Type B pancreatic cell (in vitro differentiated cells): ENCODE data around the gene TWF2. TPM values are rescaled to one million over a fixed set of nuclear protein-coding genes. Genes with fewer than 3 reads are reported as not detected.

ENCODE experiments used
- DNase-seq: peaks from one replicate; pipeline ENCODE4 v3.0.0; 2021; ENCODE audit warnings: mixed read lengths; ENCODE audit not compliant: unreplicated experiment; ENCODE audit errors: extremely low spot score
- H3K27ac Mint-ChIP-seq: 2 replicates; pipeline ENCODE4 v1.8.0; 2021; ENCODE audit warnings: mild to moderate bottlenecking, mixed read lengths
- H3K27me3 Mint-ChIP-seq: 2 replicates; pipeline ENCODE4 v1.8.0; 2021; ENCODE audit warnings: mixed read lengths
- H3K36me3 Mint-ChIP-seq: 2 replicates; pipeline ENCODE4 v1.8.0; 2021; ENCODE audit warnings: mixed read lengths
- H3K4me1 Mint-ChIP-seq: one replicate; pipeline ENCODE4 v1.8.0; 2021; ENCODE audit warnings: mixed read lengths; ENCODE audit not compliant: unreplicated experiment
- H3K4me3 Mint-ChIP-seq: 2 replicates; pipeline ENCODE4 v1.8.0; 2021; ENCODE audit warnings: mild to moderate bottlenecking, mixed read lengths
- H3K9me3 Mint-ChIP-seq: 2 replicates; pipeline ENCODE4 v1.8.0; 2021; ENCODE audit warnings: mixed read lengths
- total RNA-seq: library from RNA; stranded (reverse); gene quantifications from 2 replicates; pipeline ENCODE4 v1.2.1, GENCODE V29; 2021; ENCODE audit warnings: low replicate concordance
- TF ChIP-seq, protein P1 (sequence below): fragments of 200-600 bp; sonication (generic); conservative IDR thresholded peaks from 2 replicates; pipeline ENCODE4 v1.5.0; 2021; ENCODE audit warnings: antibody characterized with exemption, mild to moderate bottlenecking

Gene TWF2
- total RNA-seq, 1 donor from 2014 or later, result 33.7 TPM

DNA sequence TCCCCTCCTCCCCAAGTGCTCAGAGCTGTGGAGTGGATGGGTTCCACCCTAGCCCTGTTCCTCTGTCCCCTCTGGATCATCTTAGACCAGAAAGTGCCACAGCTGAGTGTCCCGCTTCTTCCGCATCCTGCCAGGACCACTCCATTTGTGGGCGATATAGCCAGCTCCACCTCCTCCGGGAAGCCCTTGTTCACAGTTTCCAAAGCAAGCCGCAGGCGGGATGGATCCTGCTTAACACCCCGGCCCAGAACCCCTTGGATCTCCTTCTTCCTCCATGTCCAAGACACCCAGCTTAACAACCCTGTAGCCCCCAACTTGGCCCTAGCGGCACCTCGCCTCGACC lies 41.5 kb downstream of the TWF2 start:
- Mint-ChIP-seq H3K4me1 (peaks cover 25% of the 10 kb centered on the region), H3K27me3 (no peaks in the 10 kb centered on the region), H3K4me3 (peak overlapping the region; percentile 99), H3K9me3 (no peaks in the 10 kb centered on the region), H3K27ac (peak overlapping the region; percentile 89), H3K36me3 (peaks cover 9% of the 10 kb centered on the region)
- TF ChIP-seq, protein P1, sequence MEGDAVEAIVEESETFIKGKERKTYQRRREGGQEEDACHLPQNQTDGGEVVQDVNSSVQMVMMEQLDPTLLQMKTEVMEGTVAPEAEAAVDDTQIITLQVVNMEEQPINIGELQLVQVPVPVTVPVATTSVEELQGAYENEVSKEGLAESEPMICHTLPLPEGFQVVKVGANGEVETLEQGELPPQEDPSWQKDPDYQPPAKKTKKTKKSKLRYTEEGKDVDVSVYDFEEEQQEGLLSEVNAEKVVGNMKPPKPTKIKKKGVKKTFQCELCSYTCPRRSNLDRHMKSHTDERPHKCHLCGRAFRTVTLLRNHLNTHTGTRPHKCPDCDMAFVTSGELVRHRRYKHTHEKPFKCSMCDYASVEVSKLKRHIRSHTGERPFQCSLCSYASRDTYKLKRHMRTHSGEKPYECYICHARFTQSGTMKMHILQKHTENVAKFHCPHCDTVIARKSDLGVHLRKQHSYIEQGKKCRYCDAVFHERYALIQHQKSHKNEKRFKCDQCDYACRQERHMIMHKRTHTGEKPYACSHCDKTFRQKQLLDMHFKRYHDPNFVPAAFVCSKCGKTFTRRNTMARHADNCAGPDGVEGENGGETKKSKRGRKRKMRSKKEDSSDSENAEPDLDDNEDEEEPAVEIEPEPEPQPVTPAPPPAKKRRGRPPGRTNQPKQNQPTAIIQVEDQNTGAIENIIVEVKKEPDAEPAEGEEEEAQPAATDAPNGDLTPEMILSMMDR, result no peak
- no peak for DNase-seq

DNA sequence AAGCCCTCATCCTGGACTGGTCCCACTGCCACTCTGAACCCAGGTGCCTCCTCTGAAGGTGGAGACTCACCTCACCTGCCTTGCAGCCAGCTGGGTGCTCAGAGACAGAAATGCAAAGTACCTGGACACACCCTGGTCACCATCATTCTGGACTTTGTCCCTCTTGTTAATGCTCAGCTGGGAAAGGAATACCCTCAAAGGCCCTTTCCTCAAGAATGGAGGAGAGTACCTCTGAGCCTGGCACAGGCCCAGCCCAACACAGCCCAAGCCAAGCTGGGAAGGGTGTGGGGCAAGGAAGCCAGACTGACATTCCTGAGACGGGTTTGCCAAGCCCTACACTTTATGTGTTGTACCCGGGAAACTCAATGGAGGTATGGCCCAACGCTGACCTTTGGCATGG lies 42.0 kb downstream of the TWF2 start:
- no peak for DNase-seq
- Mint-ChIP-seq H3K4me1 (peaks cover 25% of the 10 kb centered on the region), H3K36me3 (peaks cover 9% of the 10 kb centered on the region), H3K27me3 (no peaks in the 10 kb centered on the region), H3K9me3 (no peaks in the 10 kb centered on the region), H3K4me3 (no peak overlapping the region), H3K27ac (peak overlapping the region; percentile 89)
- TF ChIP-seq, protein P1, result no peak

DNA sequence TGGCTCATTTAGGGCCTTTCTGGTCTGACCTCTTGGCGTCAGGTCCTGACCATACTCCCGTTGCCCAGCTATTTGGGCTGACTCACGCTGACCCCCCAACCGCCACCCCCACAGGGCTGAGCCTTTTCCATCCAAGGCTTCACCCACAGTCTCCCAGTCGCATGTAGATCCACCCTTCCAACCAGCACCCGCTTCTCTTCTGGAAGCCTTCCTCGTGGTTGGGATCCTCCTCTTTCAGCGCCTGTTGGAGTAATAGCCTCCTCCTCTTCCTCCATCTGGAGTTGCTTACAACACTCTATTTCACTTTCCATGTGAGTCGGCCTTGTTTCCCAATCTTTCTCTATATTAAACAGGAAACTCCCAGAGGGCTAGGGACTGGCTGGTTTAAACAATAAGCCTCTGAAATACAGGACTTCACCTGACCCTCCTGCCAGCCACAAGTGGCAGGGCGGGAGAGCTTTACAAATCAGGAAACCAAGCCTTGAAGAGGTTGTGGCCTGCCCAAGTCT lies 43.1 kb downstream of the TWF2 start:
- H3K36me3 Mint-ChIP-seq, result peaks cover 5% of the 10 kb centered on the region
- no peaks in the 10 kb centered on the region for H3K27me3 Mint-ChIP-seq
- H3K9me3 Mint-ChIP-seq, result no peaks in the 10 kb centered on the region
- H3K4me3 Mint-ChIP-seq, result no peak overlapping the region
- no peak overlapping the region for H3K27ac Mint-ChIP-seq
- peaks cover 25% of the 10 kb centered on the region for H3K4me1 Mint-ChIP-seq
- no peak for DNase-seq
- TF ChIP-seq, protein P1, result no peak

DNA sequence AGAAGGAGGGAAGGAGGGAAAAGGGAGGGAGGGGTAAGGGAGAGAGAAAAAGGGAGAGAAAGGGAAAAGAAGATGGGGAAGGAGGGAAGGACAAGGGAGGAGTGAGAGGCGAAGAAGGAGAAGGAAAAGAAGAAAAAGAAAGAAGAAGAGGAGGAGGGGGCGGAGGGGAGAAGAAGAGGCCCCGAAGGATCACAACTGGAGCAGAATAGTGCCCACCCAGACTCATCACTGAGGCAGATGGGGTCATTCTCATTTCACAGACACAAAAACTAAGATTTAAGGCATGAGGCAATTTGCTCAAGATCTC lies 43.7 kb downstream of the TWF2 start:
- no peak overlapping the region for H3K4me3 Mint-ChIP-seq
- H3K36me3 Mint-ChIP-seq, result peaks cover 5% of the 10 kb centered on the region
- DNase-seq, result no peak
- H3K27ac Mint-ChIP-seq, result no peak overlapping the region
- no peaks in the 10 kb centered on the region for H3K27me3 Mint-ChIP-seq
- peaks cover 25% of the 10 kb centered on the region for H3K4me1 Mint-ChIP-seq
- TF ChIP-seq, protein P1, result no peak
- H3K9me3 Mint-ChIP-seq, result no peaks in the 10 kb centered on the region

DNA sequence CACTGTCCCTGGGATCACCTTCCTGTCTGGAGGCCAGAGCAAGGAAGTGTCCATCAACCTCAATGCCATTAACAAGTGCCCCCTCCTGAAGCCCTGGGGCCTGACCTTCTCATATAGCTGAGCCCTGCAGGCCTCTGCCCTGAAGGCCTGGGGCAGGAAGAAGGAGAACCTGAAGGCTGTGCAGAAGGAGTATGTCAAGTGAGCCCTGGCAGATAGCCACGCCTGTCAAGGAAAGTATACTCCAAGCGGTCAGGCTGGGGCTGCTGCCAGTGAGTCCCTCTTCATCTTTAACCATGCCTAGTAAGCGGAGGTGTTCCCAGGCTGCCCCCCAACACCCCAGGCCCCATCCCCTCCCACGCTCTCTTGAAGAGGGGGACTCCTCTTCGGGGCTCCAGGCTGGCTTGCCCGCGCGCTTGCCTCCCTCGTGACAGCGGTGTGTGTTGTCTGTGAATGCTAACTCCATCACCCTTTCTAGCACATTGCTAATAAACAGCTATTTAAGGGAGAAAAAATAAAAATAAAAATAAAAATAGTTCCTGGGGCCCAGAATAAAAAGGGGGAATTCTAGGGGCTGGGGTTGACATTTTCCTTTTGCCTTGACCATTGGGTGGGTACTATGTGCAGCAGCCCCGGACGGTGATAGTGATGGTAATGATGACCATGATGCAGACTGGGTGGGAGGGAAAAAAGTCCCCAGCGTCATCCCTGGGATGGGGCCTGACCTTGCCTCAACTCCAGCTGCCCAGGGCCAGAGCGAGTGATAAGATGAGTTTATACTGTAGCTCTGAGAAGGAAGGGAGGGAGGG lies 44.3 kb downstream of the TWF2 start:
- H3K36me3 Mint-ChIP-seq, result peaks cover 5% of the 10 kb centered on the region
- no peaks in the 10 kb centered on the region for H3K9me3 Mint-ChIP-seq
- DNase-seq, result no peak
- peaks cover 25% of the 10 kb centered on the region for H3K4me1 Mint-ChIP-seq
- H3K4me3 Mint-ChIP-seq, result no peak overlapping the region
- H3K27ac Mint-ChIP-seq, result no peak overlapping the region
- TF ChIP-seq, protein P1, result no peak
- H3K27me3 Mint-ChIP-seq, result no peaks in the 10 kb centered on the region
